HS-27A (cell line): Measurements from ENCODE around the gene RGPD8.

ENCODE experiments used
- DNase-seq: peaks from one replicate; pipeline ENCODE4 v3.0.0-alpha.2; 2012; ENCODE audit warnings: low read depth, missing footprints

Gene RGPD8

DNA sequence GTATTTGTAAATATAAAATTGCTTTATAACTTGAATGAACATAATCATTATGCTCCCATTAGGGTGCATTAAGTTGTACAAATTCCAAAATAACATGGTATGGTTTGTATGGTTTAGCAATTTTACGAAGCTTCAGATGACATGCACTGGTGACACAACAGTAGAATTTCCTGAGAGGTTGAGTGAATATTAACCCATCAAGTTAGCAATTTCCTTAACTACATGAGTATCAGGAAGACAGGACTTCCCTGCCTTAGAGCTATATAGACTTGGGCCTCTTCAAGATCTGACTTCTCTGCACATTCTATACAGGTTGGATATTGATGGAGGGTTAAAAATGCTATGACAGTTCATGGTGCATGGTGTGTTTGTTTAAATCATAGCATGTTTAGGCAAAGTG lies 97.8 kb downstream of the RGPD8 start:
- no peak for DNase-seq

DNA sequence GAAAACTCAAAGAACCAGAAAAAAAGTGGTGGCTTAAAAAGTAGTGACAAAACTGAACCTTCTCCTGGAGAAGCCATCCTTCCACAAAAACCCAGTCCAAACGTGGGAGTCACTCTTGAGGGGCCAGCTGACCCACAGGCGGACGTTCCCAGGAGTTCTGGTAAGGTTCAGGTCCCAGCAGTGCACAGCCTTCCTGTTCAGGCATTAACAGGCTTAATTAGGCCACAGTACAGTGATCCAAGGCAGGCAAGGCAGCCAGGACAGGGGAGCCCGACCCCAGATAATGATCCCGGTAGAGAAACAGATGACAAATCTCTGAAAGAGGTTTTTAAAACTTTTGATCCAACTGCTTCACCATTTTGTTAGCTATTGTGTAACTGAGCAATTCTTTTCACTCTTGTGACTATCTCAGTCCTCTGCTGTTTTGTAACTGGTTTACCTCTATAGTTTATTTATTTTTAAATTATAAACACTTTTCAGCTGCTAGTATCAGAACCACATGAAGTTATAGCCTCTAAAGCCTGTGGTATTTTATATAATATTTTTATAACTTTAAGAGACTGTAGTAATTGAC lies 101.2 kb downstream of the RGPD8 start:
- DNase-seq = no peak

DNA sequence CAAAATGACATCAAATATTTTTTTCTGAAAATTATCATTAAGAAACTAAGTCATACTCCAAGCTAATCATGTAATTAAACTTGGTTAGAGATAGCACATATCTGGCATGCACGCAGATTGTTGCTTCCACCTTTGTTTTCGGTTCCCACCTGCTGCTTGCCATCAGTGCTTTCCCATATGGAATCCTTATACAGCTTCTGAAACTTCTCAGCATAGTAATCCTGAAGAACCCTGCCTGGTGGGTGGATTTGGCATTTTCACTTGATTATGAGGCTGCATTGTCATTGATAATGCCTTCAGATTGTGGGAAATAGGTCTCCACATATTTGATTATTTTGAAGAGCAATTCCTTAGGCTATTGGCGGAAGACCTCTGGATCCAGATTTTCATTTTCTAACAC lies 110.5 kb downstream of the RGPD8 start:
- DNase-seq = no peak

DNA sequence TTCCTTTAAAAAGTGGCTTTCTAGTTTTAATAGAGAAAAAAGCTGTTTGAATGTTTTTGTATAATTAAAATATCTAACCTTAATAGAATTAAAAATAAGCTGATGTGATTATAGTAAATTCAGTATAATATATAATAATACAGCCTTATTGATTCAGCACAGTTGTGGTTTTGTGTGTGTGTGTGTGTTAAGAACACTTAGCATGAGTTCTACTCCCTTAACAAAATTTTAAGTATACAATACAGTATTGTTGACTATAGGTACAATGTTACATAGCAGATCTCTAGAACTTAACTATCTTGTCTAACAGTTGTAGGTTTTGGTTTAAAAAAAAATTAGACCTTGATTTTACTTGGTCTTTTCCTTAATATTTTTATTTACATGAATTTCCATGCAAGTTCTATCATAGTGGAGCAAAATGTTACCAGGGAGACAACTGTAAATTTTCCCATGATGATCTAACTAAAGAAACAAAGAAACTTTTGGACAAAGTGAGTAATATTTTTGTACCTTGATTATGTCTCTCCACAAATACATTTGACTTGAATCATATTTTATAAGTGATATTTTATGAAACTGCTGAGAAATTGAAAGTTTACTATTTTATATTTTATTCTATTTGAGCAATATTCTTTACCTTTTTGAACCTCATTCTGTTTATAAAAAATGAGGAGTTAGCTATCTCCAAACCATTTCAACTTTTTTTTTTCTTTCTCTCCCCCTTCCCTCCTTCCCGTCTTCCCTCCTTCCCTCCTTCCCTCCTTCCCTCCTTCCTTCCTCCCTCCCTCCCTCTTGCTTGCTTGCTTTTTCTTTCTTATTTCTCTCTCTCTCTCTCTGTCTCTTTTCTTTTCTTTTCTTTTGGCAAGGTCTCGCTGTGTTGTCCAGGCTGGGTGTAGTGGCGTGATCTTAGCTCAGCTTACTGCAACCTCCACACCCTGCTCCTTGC lies 111.8 kb downstream of the RGPD8 start:
- no peak for DNase-seq
